Spinal cord (tissue), 10 donors: Measurements from ENCODE around the gene GPX5. TPM values are rescaled to one million over a fixed set of nuclear protein-coding genes. Genes with fewer than 3 reads are reported as not detected.
"Not testable (repeated sequence)": the region's sequence is repeated elsewhere in the genome, so short reads cannot be mapped to it uniquely, and the experiment has no call there.

Source experiments
- DNase-seq, 6 donors: peaks; one replicate each; pipeline versions ENCODE4 v3.0.0 to v3.0.0-alpha.2; 2013 to 2015; ENCODE audit warnings: low spot score in 6 of 6, low read depth in 4 of 6
- H3K27ac ChIP-seq: one replicate; pipeline ENCODE4 v1.5.1; 2013; ENCODE audit warnings: low read depth, low read length, control low read depth
- H3K27me3 ChIP-seq: one replicate; pipeline ENCODE4 v1.6.1; 2013; ENCODE audit warnings: low read length; ENCODE audit not compliant: control insufficient read depth, insufficient read depth
- H3K36me3 ChIP-seq: one replicate; pipeline ENCODE4 v1.6.1; 2013; ENCODE audit warnings: low read length; ENCODE audit not compliant: control insufficient read depth, insufficient read depth
- H3K4me1 ChIP-seq: one replicate; pipeline ENCODE4 v1.6.1; 2013; ENCODE audit warnings: low read length; ENCODE audit not compliant: control insufficient read depth, insufficient read depth
- H3K4me3 ChIP-seq: one replicate; pipeline ENCODE4 v1.5.1; 2013; ENCODE audit warnings: low read depth, low read length, control low read depth
- H3K9me3 ChIP-seq: one replicate; pipeline ENCODE4 v1.6.1; 2013; ENCODE audit warnings: low read length; ENCODE audit not compliant: control insufficient read depth, insufficient read depth
- WGBS: methylation state at CpG from one replicate; pipeline ENCODE4 v1.1.5; 2013; ENCODE audit warnings: missing lambda C conversion rate; ENCODE audit not compliant: insufficient coverage; 5-methylcytosine and 5-hydroxymethylcytosine counted together
- polyA plus RNA-seq, 2 donors: library from polyadenylated mRNA; unstranded; fragments of 120-200 nt; gene quantifications; one replicate each; pipeline ENCODE4 v1.2.1, GENCODE V29; 2013; ENCODE audit not compliant: insufficient read length in 2 of 2
- total RNA-seq, 2 donors: library from RNA; depleted of rRNA in 1 of 2; stranded (reverse); fragments of 120-200 nt in 1 of 2; fragments of >200 nt in 1 of 2; gene quantifications; one replicate each; pipeline versions ENCODE4 v1.2.3 to v1.2.4, GENCODE V29; 2013 to 2014
- donor health status: healthy.

Gene GPX5
- total and polyA plus RNA-seq, 4 donors, result not detected

DNA sequence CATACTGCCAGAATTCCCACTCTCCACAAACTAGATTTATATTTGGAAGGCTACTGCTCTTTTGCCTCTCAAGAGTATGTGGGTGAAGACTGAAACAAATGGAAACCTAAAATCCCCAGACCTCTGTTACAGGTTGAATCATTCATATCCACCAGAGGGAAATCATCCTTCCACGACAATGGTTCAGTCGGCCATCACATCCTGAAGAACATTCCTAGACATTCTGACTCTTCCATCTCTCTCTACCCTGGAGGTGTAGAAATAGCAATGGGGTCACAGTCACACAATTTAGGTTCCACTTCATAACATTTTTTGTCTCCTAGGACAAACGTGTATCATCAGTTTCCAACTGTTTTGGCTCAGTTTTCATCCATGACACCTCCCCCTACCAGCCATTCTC lies 8.6 kb downstream of the GPX5 start:
- WGBS, result 75% methylated on average over 2 of the region's 3 CpGs
- no peaks in the 10 kb centered on the region for H3K9me3 ChIP-seq
- no peaks in the 10 kb centered on the region for H3K27me3 ChIP-seq
- DNase-seq, result no peak
- no peak overlapping the region for H3K27ac ChIP-seq
- H3K4me3 ChIP-seq, result no peak overlapping the region
- H3K4me1 ChIP-seq, result no peaks in the 10 kb centered on the region
- no peaks in the 10 kb centered on the region for H3K36me3 ChIP-seq

DNA sequence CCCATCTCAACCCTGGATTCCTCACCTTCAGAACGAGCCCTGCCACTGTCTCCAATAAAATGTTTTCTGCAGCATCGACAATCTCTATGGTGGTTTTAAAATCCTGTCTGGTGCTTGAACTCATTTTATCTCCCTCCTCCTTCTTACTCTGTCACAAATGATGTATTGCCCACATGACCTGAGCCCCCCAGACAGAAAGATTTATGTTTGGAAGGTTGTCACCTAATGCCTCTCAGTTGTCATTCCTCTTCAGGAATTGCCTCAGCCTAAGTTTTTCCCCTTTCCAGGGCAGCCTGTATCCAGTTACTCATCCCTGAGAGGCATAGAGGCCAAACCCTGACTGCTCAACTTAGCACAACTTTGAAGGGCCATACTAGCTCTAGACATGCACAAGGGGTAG lies 9.2 kb downstream of the GPX5 start:
- Histone ChIP-seq H3K4me1 (no peaks in the 10 kb centered on the region), H3K36me3 (no peaks in the 10 kb centered on the region), H3K27ac (no peak overlapping the region), H3K27me3 (no peaks in the 10 kb centered on the region), H3K9me3 (no peaks in the 10 kb centered on the region), H3K4me3 (no peak overlapping the region)
- no peak for DNase-seq
- no CpG with 5 or more reads among the region's 2 CpGs for WGBS

GRCh38 chr6:28537065-28537464 lies 11.4 kb downstream of the GPX5 start:
- Histone ChIP-seq H3K4me3 (peak overlapping the region; percentile 31), H3K36me3 (no peaks in the 10 kb centered on the region), H3K4me1 (no peaks in the 10 kb centered on the region), H3K27ac (no peak overlapping the region), H3K9me3 (no peaks in the 10 kb centered on the region), H3K27me3 (no peaks in the 10 kb centered on the region)
- peak in 5 of 6 donors; percentile 30 to 94 (median 53) for DNase-seq
- 2% methylated on average over 16 of the region's 18 CpGs for WGBS

- Histone ChIP-seq H3K4me1 (peaks cover 5% of the 10 kb centered on the region), H3K36me3 (no peaks in the 10 kb centered on the region), H3K9me3 (no peaks in the 10 kb centered on the region), H3K27ac (no peak overlapping the region), H3K27me3 (no peaks in the 10 kb centered on the region), H3K4me3 (peak overlapping the region; percentile 31)
- peak in 5 of 6 donors; percentile 11 to 92 (median 33) for DNase-seq
- 16% methylated on average over 14 of the region's 22 CpGs for WGBS
Observed at GRCh38 chr6:28537509-28538140, 11.9 kb downstream of the GPX5 start.

- Histone ChIP-seq H3K4me3 (peak overlapping the region; percentile 29), H3K27me3 (peaks cover 4% of the 10 kb centered on the region)
- WGBS, result no CpG with 5 or more reads among the region's 7 CpGs
Observed at GRCh38 chr6:28541996-28542395, 16.3 kb downstream of the GPX5 start.

DNA sequence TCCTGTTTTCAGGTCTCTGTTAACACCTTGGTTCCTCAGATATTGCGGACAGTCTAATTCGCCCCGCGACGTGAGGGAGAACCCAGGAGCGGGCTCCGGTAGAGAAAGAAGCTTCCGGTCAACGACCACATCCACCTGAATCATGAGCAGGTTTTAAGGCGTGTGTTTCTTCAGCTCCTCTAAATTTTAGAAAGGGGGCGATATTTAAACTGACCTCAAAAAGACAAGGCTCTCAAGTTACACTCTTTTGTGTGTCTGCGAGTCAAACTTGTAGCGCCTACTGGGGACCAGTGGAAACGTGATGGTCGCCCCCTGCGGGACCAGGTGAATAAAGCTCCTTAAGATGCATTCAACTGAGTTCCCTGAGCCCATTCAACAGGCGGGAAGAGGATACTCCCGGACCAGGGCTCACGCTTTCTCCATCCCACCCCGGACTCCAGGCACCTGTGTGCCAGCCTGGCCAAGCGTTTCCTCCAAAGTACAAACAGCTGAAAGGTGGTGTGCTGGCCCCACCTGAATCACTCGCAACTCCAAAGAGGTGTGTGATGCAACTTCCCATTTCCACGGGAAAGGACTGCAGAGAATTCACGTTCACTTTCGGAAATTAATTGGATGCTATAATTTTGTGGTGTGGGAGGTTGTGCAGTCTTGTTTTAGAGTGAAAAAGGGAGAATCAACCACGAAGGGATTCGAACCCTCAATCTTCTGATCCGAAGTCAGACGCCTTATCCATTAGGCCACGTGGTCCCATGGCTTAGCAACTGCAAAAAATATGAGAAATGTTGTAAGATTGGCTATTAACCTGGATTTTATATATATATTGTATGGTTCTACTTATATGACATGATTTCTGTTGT lies 17.0 kb downstream of the GPX5 start:
- peak in 5 of 6 donors; percentile 38 to 92 (median 55) for DNase-seq
- Histone ChIP-seq H3K4me3 (peak overlapping the region; percentile 29), H3K36me3 (no peaks in the 10 kb centered on the region), H3K27me3 (peaks cover 4% of the 10 kb centered on the region), H3K27ac (no peak overlapping the region), H3K4me1 (peaks cover 17% of the 10 kb centered on the region), H3K9me3 (no peaks in the 10 kb centered on the region)
- WGBS, result 3% methylated on average over 21 of the region's 30 CpGs

More at GRCh38 chr6:28541996-28542395, 16.3 kb downstream of the GPX5 start:
- no peak for DNase-seq
- Histone ChIP-seq H3K9me3 (no peaks in the 10 kb centered on the region), H3K36me3 (no peaks in the 10 kb centered on the region), H3K4me1 (peaks cover 17% of the 10 kb centered on the region), H3K27ac (no peak overlapping the region)

DNA sequence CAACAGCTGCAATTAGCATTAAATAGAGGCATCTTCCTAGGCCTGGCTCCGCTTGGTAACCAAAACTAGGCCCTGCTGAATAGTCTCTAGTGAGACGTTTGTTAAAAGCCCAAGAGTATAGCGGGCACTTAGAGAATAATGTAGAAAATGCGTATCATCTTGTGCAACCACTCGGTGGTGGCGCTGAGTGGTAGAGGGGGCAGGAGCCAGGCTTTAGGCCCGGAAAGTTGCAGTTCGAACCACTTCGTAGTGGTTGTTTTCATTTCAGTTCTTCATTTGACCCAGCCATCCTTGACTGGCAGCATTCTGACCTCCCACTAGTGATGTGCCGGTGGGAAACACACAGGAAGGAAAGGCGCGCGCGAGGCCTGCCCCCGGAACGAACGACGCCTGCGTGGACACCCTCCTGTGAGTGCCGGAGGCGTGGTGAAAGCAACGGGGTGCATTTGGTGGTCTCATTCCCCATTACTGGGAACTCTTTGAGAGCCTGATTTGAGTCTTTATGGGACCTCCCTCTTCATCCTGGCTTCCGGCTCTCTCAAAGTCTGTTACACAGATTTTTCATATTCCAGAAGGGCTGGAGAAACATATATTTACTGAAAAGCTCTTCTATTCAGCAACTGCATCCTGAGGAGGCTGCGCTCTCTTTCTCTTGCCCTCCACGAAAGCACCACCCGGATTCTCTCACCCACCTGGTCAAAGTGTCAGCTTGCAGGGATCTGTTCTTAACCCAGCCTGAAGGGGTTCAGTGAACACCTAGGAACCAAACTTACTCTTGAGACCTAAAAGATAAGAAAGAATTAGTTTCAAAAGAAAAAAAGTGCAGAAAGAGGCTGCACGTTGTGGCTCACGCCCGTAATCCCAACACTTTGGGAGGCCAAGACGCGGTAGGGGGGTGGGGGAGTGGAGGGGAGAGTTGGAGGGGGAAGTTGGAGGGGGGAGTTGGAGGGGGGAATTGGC lies 18.2 kb downstream of the GPX5 start:
- Histone ChIP-seq H3K4me1 (peaks cover 17% of the 10 kb centered on the region), H3K9me3 (no peaks in the 10 kb centered on the region), H3K27ac (peak overlapping the region; percentile 50), H3K4me3 (peak overlapping the region; percentile 42), H3K36me3 (no peaks in the 10 kb centered on the region), H3K27me3 (peaks cover 4% of the 10 kb centered on the region)
- 12% methylated on average over 25 of the region's 31 CpGs for WGBS
- DNase-seq, result peak in 5 of 6 donors; percentile 9 to 75 (median 26)

DNA sequence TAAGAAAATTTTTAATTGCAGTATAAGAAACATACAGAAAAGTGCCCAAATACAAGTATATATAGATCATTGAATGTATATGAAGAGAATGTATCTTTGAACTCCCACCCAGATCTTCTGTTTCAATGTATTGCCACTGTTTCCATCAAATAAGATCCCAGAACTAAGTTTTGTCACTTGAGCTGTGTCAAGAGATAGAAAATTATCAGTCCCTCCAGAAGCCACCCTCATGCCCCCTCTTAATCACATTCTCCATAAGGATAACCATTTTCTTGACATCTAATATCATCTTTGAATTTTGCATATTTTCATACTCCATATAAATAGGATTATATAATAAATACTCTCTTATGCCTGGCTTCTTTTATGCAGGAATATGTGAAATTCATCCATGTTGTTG lies 20.3 kb downstream of the GPX5 start:
- Histone ChIP-seq H3K36me3 (no peaks in the 10 kb centered on the region), H3K27me3 (peaks cover 7% of the 10 kb centered on the region), H3K4me3 (no peak overlapping the region), H3K27ac (no peak overlapping the region), H3K9me3 (no peaks in the 10 kb centered on the region), H3K4me1 (peaks cover 17% of the 10 kb centered on the region)
- DNase-seq, result no peak

GRCh38 chr6:28547003-28547402 lies 21.3 kb downstream of the GPX5 start:
- peaks cover 17% of the 10 kb centered on the region for H3K4me1 ChIP-seq
- H3K9me3 ChIP-seq, H3K4me3 ChIP-seq, H3K36me3 ChIP-seq, H3K27me3 ChIP-seq, H3K27ac ChIP-seq, DNase-seq: not testable (repeated sequence)
- 80% methylated on average over 1 of the region's 3 CpGs for WGBS
